Astrocyte of the spinal cord (primary cell): Measurements from ENCODE around the gene PFN4.

Source experiments
- DNase-seq: peaks from one replicate; pipeline ENCODE4 v3.0.0; 2011; ENCODE audit warnings: low read depth, low spot score
- H3K4me3 ChIP-seq: 2 replicates; pipeline ENCODE4 v1.5.1; 2011; ENCODE audit warnings: low read depth, mild to moderate bottlenecking, low read length, moderate library complexity
- in situ Hi-C: cut with HindIII; loops from 2 replicates; pipeline ENCODE4 v1.10.0; 2017; ENCODE audit warnings: low sequenced_read_pairs
- TF ChIP-seq, protein P1 (sequence below): IDR thresholded peaks from 2 replicates; pipeline ENCODE4 v1.5.1; 2012; ENCODE audit warnings: low read depth, mild to moderate bottlenecking, low read length, inconsistent platforms

Gene PFN4

DNA sequence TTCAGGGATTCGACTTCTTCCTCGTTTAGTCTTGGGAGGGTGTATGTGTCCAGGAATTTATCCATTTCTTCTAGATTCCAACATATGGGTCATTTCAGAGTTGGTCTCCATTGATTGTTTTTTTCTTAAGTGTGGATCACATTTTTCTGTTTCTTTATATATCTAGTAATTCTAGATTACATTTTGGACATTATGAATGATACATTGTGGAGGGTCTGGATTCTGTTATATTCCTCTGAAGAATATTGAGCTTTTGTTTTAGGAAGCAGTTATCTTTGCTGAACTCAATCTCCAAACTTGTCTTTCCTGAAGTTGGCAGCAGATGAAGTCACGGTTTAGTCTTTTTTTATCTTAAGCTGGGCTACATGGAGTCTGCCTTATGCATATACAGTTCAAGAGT is 9.4 kb upstream of the PFN4 start:
- TF ChIP-seq, protein P1, sequence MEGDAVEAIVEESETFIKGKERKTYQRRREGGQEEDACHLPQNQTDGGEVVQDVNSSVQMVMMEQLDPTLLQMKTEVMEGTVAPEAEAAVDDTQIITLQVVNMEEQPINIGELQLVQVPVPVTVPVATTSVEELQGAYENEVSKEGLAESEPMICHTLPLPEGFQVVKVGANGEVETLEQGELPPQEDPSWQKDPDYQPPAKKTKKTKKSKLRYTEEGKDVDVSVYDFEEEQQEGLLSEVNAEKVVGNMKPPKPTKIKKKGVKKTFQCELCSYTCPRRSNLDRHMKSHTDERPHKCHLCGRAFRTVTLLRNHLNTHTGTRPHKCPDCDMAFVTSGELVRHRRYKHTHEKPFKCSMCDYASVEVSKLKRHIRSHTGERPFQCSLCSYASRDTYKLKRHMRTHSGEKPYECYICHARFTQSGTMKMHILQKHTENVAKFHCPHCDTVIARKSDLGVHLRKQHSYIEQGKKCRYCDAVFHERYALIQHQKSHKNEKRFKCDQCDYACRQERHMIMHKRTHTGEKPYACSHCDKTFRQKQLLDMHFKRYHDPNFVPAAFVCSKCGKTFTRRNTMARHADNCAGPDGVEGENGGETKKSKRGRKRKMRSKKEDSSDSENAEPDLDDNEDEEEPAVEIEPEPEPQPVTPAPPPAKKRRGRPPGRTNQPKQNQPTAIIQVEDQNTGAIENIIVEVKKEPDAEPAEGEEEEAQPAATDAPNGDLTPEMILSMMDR: no peak
- in situ Hi-C loops: no loop called here
- no peak overlapping the region for H3K4me3 ChIP-seq

DNA sequence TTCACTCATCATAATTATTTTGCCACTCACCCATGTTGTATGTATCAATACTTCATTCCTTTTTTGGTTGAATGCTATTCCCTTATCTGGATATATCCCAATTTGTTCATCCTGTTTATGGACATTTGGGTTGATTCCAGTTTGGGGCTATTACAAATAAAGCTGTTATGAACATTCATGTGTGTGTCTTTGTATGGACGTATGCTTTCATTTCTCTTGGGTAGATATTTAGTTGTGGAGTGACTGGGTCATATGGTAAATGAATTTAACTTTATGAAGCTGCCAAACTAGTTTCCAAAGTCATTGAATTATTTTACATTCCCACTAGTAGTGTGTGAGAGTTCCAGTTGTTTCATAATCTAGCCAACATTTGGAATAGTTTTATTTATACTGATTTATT is 2.8 kb upstream of the PFN4 start:
- DNase-seq: no peak
- TF ChIP-seq, protein P1: no peak
- H3K4me3 ChIP-seq: no peak overlapping the region
- in situ Hi-C loops: no loop called here

More for the DNA sequence above, 9.4 kb upstream of the PFN4 start:
- DNase-seq: no peak

DNA sequence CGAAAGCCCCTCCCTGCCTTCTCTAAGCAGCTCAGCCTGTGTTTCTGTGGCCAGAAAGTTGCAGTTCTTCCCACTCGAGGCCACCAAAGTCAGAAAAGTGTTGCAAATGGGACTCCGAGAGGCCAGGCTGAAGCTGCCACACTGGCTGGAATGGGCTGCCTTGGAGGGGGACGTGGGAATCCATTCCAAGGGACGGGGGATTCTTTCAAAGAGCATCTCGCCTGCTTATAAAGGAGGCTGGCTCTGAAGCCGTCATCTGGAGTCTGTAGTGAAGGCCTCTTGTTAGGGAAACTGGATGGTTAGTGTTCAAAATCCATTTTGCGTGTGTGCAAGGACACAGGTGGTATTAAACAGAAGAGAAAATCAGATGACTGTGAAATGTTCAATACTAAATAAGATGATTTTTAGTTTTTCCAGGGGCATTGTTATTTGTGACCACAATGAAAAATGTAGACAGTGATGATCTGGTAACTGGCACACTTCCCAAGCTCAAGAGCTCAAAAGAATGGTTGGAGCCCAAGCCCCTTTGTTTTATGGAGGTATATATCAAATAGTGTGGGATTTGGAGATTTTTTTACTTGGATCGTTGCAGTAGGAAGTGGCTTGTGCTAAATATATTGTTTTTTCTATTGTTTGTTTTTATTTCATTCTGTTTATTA is 917 bp upstream of the PFN4 start:
- in situ Hi-C loops: no loop called here
- TF ChIP-seq, protein P1: no peak
- peak; percentile 62 for DNase-seq
- H3K4me3 ChIP-seq: peak overlapping the region; percentile 81

DNA sequence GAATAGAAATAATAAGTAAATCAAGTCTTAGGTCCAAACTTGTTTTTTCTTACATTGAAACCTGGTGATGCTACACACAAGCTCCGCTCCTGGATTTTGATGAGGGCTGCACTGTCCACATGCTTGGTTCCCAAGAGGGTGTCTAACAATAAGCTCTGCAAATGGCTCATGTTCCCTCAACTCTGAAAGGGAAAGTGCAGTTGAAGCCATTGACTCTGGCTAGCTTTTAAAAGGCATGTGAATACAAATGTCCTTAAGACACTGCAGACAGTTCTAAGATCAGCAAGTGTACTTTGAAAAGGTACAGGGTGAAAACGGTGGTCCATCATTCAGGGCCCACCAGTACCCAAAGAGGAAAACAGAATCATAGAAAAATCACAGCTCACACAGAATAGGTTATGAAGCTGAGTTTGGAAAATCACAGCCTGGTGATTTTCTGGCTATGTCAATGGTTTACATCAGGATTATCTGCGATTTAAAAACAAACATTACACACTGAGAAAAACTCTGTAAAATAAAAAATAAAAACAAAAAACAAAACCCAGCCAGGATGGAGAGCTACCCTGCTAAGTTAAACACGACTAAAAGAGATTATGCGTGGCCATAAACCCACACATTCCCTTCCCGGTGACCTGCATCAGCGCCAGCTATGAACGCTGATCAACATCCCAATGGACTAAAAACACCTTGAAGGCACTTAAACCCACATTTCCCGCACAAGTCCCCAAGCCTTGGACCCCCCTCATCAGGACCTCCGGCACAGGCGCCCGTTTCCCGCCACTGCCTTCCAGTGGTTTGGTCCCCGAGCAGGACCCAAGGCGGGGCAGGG is 554 bp downstream of the PFN4 start:
- peak; percentile 16 for DNase-seq
- TF ChIP-seq, protein P1: no peak
- in situ Hi-C loops: no loop called here
- H3K4me3 ChIP-seq: peak overlapping the region; percentile 81

DNA sequence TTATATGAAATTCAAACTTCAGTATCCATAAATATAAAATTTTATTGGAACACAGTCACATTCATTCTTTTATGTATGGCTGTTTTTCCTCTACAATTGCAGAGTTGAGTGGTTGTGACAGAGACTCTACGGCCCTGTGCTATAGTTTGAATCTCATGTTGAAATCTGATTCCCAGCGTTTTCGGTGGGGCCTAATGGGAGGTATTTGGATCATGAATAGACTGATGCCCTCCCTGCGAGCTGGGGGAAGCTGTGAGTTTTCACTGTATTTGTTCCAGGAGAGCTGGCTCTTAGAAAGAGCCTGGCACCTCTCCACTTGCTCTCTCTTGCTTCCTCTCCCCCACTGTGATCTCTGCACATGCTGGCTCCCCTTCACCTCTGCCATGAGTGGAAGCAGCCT is 1.7 kb downstream of the PFN4 start:
- TF ChIP-seq, protein P1: no peak
- no peak for DNase-seq
- in situ Hi-C loops: no loop called here
- no peak overlapping the region for H3K4me3 ChIP-seq

DNA sequence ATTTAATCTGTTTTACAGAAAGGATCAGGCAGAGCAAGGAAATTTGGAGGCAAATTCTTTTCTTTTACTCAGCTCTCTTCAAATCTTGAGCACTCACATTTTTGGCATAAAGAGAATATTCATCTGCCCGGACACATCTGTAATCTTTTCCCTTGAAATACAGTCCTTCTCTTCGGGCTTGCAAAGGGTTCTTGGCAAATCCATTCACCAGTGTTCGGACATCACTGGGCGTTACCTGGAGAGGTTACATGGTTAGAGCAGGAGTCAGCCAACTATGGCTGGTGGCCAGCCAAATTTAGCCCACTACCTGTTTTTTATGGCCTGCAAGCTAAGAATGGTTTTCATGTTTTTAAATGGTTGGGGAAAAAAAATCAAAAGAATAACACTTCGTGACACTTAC is 2.1 kb downstream of the PFN4 start:
- H3K4me3 ChIP-seq: no peak overlapping the region
- TF ChIP-seq, protein P1: no peak
- no peak for DNase-seq
- in situ Hi-C loops: no loop called here
